Measurements from ENCODE around the gene ETS1. TPM values are rescaled to one million over a fixed set of nuclear protein-coding genes. Genes with fewer than 3 reads are reported as not detected.

The ETS1 gene
- total RNA-seq, 1 donor from 2014 or later = 71.6 TPM

DNA sequence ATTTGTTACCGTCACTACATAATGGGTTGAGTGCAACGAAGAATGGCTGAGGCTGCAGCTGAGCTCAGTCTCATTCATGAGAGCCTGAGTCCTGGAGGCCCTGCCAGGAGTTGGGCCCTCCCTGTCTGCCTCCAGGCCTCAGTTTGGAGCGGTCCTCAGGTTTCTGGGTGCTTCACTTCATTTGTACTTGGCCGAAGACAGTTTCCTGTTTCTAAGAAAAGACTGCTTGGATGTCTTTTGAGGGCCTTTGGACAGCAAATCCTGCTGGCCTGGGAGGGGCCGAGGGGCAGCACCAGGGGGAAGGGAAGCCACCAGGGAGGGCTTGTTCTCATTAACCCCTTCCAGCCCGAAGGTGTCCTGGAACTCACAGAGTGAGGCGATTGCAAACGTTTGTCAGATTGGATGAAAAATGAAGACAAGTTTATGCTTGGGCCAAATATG is 163.1 kb downstream of the ETS1 start:
- DNase-seq = peak; percentile 88

DNA sequence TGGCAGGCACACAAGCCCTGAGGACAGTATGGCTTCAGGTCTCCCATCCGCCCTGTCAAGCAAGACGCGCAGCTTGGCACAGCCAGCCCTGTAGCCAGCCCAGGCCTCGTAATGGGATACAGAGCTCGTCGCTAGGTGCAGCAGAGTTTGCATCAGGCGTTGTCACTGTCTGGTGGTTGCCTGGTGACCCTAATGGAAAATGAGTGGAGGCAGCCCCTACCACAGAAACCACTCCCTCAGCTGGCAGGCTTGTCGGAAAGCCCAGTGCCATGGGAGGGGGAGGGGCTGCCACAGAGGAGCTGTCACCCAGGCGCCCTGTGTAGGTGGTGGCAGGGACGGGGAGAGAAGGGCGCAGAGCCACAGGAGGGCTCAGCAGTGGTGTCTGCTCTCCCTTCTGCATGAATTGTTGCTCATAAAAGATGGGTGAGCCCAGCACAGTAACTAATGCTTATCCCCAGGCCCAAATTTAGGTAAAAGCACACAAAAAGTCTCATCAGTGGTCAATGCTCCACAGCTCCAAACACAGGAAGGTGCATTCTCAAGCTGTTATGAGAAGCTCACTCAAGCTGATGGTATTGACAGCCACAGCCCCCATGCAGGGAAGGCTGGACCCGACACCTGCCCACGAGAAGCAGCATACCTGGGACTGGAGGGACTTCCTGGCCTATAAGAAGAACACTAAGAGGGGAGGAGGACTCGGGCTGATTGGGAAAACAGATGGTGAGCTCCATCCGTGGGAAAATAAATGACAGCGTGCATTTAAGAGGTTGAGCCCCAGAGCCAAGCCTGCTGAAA is 164.6 kb downstream of the ETS1 start:
- no peak for DNase-seq

DNA sequence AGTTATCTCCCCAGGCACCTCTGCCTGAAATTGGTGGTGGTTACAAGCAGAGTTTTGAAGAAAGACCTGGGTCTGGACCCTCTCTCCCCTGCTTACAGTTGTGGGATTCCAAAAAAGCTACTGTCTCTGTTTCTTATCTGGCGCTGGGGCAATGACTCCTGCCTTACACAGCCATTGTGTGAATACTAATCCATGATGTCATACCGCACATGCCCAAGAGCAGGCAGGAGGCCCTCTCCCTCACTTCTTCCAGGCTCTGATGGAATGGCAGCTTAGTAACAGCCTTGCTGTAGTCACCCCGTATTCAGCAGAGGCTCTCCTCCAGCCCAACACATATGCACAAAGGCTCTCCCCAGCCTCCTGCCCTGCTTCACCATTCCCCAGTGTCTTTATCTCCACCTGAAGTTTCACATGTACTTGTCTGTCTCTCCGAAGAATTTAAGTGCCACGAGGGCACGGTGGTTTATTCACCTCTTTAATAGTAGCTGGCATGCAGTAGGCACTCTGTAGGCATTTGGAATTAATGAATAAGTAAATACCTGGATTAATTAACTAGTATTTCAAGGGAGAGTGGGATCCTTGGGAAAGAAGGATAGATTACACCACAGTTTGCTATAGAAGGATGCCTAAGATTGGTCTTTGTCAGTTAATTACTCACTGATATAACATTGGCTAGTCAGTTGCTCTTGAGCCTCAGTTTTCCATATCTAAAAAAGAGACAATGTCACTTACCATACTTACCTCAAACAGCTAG is 165.6 kb downstream of the ETS1 start:
- no peak for DNase-seq

DNA sequence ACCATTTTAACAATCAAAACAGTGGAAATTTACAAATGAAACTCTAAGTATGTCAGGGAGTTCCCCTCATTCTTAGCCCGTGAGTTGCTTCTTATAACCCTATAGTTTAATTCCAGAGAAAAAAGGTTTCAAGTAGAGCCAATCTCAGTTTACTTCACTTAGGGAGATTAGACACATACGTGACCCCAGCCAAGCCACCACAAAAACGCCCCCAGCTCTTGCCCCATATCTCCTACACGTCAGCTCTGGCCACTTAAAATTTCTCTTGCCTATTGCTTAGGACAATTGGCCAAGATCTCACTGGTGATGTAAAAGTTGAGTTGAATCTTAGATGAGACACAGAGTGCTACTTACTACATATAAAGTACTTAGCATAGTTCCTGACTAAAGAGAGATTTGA is 166.4 kb downstream of the ETS1 start:
- DNase-seq = no peak

DNA sequence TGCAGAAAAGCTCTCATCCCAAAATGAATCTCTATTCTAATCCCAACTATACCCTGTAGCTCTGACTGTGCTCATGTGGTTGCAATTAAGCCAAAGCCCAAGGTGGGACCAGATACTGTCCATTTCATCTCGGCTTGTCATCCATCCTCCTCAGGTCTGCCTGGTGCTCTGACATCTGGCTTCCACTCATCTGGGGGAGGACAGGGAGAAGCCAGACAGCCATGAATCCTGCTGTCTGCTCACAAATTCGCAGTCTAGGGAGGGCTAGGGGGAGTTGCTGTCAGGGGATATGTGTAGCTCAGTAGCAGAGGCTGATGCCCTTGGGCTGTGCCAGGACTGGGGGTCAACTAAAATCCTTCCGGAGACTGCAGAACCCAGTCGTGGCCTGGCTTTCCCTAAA is 167.1 kb downstream of the ETS1 start:
- DNase-seq = no peak

DNA sequence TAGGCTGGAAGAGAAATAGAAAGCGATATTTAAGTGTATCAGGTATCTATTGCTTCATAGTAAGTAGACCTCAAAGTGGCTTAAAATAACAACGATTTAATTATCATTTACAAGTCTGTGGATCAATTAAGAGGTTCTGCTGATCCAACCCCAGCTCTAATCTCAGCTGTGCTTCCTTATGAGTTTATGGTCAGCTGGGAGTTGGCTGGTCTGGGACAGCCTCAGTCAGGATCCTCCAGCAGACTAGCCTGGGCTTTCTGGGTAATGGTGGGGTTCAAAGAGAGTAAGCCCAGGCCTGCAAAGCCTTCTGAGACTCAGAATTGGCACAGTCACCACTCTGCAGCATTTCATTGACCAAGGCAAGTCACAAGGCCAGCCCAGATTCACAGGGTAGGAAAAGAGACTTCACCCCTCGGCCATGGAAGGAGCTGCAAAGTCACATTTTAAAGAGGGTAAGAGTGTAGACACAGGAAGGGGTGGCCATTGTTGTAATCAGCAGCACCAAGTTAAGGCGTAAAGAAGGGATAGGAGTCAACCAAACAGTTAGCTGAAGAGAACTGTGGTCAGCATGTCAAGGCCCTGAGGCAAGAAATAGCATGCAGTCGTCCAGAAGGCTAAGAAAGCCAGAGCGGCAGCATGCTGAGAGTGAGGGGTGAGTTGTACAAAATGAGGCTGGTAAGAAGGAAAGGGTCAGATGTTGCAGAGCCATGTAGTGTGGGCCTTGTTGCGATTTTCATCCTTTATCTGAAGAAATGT is 168.2 kb downstream of the ETS1 start:
- DNase-seq = no peak

DNA sequence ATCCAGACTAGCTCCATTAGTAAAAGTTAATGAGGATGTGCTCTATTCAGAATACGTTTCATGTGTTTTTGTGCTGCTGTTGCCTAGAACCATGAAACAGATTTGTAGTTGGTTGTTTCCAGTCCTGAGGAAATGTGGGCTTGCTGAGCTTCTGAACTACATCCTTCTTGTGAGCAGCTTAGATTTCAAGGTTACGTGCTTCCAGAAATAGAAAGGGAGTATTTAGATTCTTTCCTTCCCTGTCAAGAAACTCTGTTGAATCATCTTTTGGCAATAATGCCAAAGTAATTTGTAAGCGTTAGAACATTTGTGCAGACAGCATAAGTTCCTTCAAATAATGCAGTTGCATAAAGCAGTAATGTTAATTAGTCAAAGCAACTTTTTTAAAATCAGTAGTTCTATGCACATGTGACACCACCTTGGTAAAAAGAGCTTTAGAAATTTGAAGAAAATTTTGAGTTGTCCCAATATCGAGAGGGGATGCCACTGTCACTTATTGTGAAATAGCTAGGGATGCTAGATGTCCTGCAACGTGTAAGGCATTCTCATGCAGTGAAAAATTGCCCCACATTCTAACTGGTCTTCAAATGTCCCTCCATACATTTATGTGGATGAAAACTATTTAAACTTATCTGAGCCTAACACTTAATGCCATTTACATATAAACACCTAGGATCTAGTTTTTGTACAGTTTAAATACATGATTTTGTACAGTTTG is 169.6 kb downstream of the ETS1 start:
- peak; percentile 70 for DNase-seq

DNA sequence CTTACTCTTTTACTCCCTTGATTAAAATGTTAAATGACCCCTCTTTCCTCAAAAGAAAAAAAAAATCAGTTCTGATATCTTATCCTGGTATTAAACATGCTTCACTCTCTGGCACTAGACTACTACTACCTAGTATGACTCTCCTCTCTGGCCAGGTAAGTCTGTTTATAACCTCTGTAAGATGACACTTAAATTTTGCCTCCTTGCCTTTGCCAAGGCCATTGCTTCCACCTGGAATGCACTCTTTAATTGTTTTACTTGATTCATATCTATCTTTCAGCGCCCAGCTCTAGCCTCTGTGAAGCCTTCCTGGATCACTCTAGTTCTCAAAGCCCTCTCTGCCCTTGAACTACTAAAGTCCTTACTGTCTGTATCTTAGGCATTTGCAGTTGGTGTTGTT is 170.4 kb downstream of the ETS1 start:
- DNase-seq = no peak

DNA sequence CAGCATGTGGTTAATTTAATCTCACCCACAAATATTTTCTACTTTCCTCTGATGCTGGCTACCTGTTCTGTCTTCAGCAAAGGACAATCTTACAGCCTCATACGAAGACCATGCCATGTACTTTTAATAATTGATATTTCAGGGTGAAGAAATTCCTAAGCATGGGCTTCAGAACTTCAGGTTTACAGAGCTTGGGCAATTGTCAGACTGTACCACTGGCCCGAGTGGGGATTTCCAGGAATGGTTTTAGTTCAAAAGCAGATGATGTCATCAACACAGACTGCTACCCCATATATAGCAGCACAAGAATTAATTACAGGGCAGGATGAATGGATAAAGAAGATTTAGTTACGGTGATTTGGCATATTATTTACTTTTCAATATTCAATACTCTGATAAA is 171.8 kb downstream of the ETS1 start:
- DNase-seq = no peak

DNA sequence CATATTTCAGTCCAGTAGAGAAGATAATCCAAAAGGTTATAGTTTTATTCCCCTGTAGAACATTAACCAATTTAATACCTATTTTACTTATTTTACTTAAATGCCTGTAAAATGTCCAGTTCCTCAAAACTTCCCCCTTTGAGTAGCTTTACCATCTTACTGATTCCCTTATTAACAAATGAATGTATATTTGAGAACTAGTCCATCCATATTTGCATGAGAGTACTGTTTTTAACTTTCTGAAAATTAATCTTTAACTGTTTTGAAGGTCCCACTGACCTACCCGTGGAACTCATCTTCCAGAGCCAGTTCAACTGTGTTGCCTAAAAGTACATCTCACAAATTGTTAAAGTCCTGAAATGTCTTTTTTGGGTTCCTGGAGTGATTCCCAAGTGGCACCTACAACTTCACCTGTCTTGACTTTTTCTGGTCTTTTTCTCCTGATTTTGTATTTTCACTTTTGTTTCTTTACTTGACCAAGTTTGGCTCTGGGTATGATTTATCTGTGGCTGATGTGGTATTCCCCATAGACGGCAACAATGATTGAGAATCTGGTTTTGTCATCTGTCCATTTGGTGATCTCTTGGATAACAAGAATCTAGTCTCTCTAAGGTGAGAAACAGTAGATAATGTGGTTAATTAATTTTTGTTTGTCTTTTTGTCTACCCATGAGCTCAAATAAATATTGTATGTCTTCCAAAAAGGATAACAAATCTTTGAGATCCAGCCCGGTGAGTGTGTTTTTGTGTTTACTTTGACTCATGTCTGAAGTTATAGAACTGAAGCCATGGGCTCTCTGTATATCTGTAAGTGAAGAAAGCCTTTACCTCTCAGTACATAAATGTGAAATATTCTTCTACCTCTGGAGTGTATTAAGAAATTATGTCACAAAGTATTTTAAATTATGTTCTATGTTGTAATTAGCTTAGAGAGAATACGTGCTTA is 174.2 kb downstream of the ETS1 start:
- no peak for DNase-seq

DNA sequence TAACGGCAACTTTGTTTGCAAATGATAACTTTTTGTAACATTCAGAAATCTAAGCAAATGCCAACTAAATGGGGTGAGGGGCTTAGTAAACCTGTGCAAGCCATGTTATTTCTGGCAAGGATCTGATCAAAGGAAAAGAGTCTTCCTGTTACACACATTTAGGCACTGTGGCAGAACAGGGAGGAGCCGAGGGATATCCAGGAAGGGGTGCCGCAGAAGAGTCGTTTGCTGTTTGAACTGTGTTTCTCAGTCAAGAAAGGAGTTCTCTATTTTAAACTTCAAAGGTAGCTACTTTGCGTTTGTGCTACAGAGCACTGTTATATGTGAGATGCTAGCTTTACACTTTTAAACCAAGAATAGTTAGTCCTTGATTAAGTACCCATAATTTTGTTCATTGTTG is 175.5 kb downstream of the ETS1 start:
- DNase-seq = no peak

DNA sequence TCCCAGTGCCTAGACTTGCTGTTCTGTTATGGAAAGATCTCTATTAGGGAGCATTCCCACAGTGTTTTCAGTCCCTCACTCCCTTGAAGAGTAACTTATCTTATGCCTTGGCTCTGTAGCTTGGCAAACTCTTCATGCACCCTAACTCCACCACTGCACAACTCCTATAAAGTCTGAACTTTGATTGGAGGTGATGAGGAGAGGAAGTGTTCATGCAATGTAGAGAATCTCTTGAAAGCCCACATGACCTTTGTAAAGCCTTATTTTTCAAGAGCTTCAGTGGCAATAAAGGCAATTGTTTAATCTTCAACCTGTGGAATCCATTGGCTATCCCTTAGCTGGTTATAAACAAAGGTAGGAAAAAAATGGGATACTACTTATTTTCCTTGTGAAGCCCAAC is 176.2 kb downstream of the ETS1 start:
- DNase-seq = no peak

DNA sequence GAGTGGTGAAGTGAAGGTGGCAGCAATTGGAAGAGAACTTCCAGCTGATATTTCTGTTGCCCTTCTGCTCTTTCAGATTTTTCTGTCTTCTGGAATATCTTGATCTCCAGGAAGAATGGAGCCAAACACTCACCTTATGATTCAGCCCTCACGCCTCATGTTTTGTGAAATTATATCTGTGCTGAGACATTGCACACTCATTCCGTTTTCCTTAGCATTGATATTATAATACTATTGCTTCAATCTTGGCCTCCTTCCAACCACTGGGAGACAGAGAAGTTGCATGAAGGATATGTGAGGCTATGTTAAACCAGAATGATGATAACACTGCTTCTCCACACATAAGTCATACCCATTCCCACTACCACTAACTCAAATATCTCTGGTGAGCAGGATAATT is 177.9 kb downstream of the ETS1 start:
- no peak for DNase-seq

Small RNAs within 50 kb of the gene (small RNA-seq; reads per million reads assigned to genes)
- gene MIR6090 (ENCODE audit: low replicate concordance) = not detected

Other genes with a start within 250 kb of the ETS1 start
- 17.4 TPM for gene FLI1, start 106.5 kb upstream of the ETS1 start, total RNA-seq

Data from tongue (tissue), 3 donors.